Ovary (tissue), 9 donors: ENCODE results near the gene USP53. TPM values are rescaled to one million over a fixed set of nuclear protein-coding genes. Genes with fewer than 3 reads are reported as not detected.

Source experiments
- DNase-seq, 5 donors: peaks; one replicate each; pipeline ENCODE4 v3.0.0-alpha.2; 2019 to 2020
- H3K27ac ChIP-seq, 2 donors: fragments of 200-600 bp; one replicate each; pipeline versions ENCODE4 v1.5.1 to v1.8.0; 2019 to 2022
- H3K27me3 ChIP-seq: fragments of 200-600 bp; one replicate; pipeline ENCODE4 v1.8.0; 2022
- H3K36me3 ChIP-seq: fragments of 200-600 bp; sonication (generic); one replicate; pipeline ENCODE4 v1.5.1; 2019
- H3K4me1 ChIP-seq: one replicate; pipeline ENCODE4 v1.8.1; 2013; ENCODE audit warnings: mild to moderate bottlenecking, moderate library complexity; ENCODE audit not compliant: insufficient read depth
- H3K4me3 ChIP-seq: fragments of 200-600 bp; sonication (generic); one replicate; pipeline ENCODE4 v1.5.1; 2017
- H3K9me3 ChIP-seq, 2 donors: fragments of 200-600 bp in 1 of 2; sonication (generic) in 1 of 2; one replicate each; pipeline versions ENCODE4 v1.5.1 to v1.8.1; 2013 to 2019; ENCODE audit warnings: mild to moderate bottlenecking in 1 of 2, moderate library complexity in 1 of 2
- EP300 ChIP-seq: sonication (generic); formaldehyde crosslinking; IDR thresholded peaks from one replicate; pipeline ENCODE4 v1.6.1; 2017; ENCODE audit warnings: antibody characterized with exemption
- POLR2A ChIP-seq: fragments of 450-650 bp; IDR thresholded peaks from one replicate; pipeline ENCODE4 v1.6.1; 2017; ENCODE audit warnings: antibody characterized with exemption, mild to moderate bottlenecking, moderate library complexity
- WGBS, 3 donors: extraction: QIAGEN DNeasy Blood & Tissue Kit in 1 of 3; methylation state at CpG; one replicate each; pipeline versions ENCODE4 v1.1.5 to v1.1.7; 2013 to 2017; 5-methylcytosine and 5-hydroxymethylcytosine counted together
- intact Hi-C, 4 donors: fragments of 100-400 bp; cut with DNase I; formaldehyde crosslinking; loops; one replicate each; pipeline versions ENCODE4 v1.11.0 to v1.15.1; 2022 to 2023
- polyA plus RNA-seq, 2 donors: library from polyadenylated mRNA; stranded (reverse); fragments of 200-250 nt in 1 of 2; fragments of 350-450 nt in 1 of 2; fragmentation: Illumina TruSeq in 1 of 2; extraction: RNeasy Lipid Tissue Mini Kit (QIAGEN cat#74804) in 1 of 2; gene quantifications; one replicate each; pipeline ENCODE4 v1.2.3, GENCODE V29; 2013 to 2014
- total RNA-seq, 7 donors: library from RNA; depleted of rRNA in 2 of 7; stranded (reverse); fragments of >200 nt in 2 of 7; fragmentation: NEBNext Ultra II Directional in 3 of 7; extraction: Animal tissue kit (Norgen Biotek cat#: 25700) in 3 of 7; gene quantifications; one replicate each; pipeline versions ENCODE4 v1.1.0 to v1.2.4, GENCODE V29; 2016 to 2023
- TF ChIP-seq, protein P1 (sequence below), 3 donors: fragments of 450-650 bp in 2 of 3; fragments of 200-600 bp in 1 of 3; IDR thresholded peaks; one replicate each; pipeline versions ENCODE4 v1.5.1 to v1.8.0; 2016 to 2022; ENCODE audit warnings: antibody characterized with exemption in 3 of 3, mild to moderate bottlenecking in 1 of 3
- donor health status: DM: no; HTN: no; CAD: no; lungs with moderate emphysema.
- donor health status: DM: no; HTN: no; CAD: no.
- donor health status: Bipolar disorder and iron deficiency.
- donor health status: DM: yes; HTN: yes; CAD: no.
- donor health status: DM: no; HTN: no; CAD: no.
- donor health status: DM: yes; HTN: yes; CAD: no.

The USP53 gene
- total and polyA plus RNA-seq, 9 donors: 10.7 to 98.9 (median 20.4) TPM

DNA sequence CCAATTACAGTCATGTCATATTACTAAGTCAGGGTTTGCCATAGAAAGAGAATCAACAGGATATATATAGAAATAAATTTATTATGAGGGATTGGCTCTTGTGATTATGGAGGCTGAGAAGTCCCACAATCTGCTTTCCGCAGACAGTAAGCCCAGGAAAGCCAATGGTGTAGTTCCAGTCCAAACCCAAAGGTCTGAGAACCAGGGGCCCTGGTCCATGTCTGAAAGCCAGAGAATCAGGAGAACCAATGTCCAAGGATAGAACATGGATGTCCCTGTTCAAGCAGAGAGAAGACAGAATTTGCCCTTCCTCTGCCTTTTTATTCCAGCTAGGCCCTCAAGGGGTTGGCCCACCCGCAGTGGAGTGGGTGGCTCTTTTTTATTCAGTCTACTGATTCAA lies 83.8 kb downstream of the USP53 start:
- H3K9me3 ChIP-seq: no peaks in the 10 kb centered on the region
- no peak overlapping the region for H3K4me3 ChIP-seq
- WGBS, 3 donors: 97 to 98% (median 98%) methylated on average over 2 of the region's 2 CpGs
- intact Hi-C loops: loop anchor here in 3 of 4 donors (10.0 kb wide), 2 partner anchors 312 to 562 kb away; no protein-coding TSS in a partner anchor
- DNase-seq: no peak
- TF ChIP-seq, protein P1, sequence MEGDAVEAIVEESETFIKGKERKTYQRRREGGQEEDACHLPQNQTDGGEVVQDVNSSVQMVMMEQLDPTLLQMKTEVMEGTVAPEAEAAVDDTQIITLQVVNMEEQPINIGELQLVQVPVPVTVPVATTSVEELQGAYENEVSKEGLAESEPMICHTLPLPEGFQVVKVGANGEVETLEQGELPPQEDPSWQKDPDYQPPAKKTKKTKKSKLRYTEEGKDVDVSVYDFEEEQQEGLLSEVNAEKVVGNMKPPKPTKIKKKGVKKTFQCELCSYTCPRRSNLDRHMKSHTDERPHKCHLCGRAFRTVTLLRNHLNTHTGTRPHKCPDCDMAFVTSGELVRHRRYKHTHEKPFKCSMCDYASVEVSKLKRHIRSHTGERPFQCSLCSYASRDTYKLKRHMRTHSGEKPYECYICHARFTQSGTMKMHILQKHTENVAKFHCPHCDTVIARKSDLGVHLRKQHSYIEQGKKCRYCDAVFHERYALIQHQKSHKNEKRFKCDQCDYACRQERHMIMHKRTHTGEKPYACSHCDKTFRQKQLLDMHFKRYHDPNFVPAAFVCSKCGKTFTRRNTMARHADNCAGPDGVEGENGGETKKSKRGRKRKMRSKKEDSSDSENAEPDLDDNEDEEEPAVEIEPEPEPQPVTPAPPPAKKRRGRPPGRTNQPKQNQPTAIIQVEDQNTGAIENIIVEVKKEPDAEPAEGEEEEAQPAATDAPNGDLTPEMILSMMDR (IDR thresholded peaks at IDR 0.05): no peak
- TF ChIP-seq POLR2A (no peak), EP300 (no peak)
- H3K4me1 ChIP-seq: peaks cover 6% of the 10 kb centered on the region
- H3K27me3 ChIP-seq: no peaks in the 10 kb centered on the region
- H3K27ac ChIP-seq: no peak overlapping the region
- no peaks in the 10 kb centered on the region for H3K36me3 ChIP-seq

DNA sequence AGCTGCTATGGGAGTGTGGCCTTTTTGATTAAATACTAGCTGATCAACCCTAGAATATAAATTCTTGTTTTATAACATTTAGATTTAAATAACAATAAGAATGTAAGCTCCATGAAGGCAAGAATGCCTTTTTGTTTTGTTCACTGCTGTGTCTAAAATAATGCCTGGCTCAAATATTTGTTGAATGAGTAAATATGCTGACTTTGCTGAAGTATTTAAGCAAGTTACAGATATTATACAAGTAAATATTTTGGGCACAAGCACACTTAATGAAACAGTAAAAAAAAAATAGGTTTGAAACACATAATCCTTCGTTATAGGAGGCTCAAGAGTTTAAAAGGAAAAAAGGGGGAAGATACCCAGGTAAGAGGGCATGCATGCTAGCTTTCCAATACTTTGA lies 85.3 kb downstream of the USP53 start:
- no peak for DNase-seq
- intact Hi-C loops: loop anchor here in 3 of 4 donors (10.0 kb wide), 2 partner anchors 313 to 563 kb away; no protein-coding TSS in a partner anchor
- Histone ChIP-seq H3K36me3 (no peaks in the 10 kb centered on the region), H3K4me3 (no peak overlapping the region), H3K27me3 (no peaks in the 10 kb centered on the region), H3K27ac (no peak overlapping the region), H3K4me1 (peaks cover 6% of the 10 kb centered on the region), H3K9me3 (no peaks in the 10 kb centered on the region)
- WGBS, 3 donors: 83 to 93% (median 87%) methylated on average over 1 of the region's 1 CpG
- TF ChIP-seq POLR2A (no peak), EP300 (no peak)
- TF ChIP-seq, protein P1 (IDR thresholded peaks at IDR 0.05): no peak

DNA sequence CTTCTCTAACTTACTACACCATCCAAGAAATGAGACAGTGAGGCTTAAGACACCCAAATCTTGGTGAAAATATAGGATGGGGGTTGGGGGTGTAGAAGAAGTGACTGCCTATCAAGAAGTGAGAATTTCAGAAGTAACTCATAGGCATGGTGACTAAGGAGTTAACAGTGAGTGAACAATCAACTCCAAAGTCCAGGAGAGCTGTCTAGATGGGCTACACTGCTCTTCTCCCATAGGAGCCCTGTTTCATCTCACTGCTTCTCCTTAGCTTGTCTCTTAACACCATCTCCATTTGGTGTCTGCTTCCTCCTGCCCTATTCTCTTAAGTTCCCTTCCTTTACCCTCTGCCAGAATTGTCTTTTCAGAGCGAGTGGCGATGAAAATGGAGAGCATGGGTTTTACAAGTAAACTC lies 86.8 kb downstream of the USP53 start:
- H3K9me3 ChIP-seq: no peaks in the 10 kb centered on the region
- H3K36me3 ChIP-seq: no peaks in the 10 kb centered on the region
- intact Hi-C loops: loop anchor here in 3 of 4 donors (10.0 kb wide), 2 partner anchors 314 to 564 kb away; no protein-coding TSS in a partner anchor
- H3K4me1 ChIP-seq: peaks cover 6% of the 10 kb centered on the region
- no peak for DNase-seq
- TF ChIP-seq, protein P1 (IDR thresholded peaks at IDR 0.05): no peak
- TF ChIP-seq POLR2A (no peak), EP300 (no peak)
- peak overlapping the region; percentile 47 for H3K4me3 ChIP-seq
- no peaks in the 10 kb centered on the region for H3K27me3 ChIP-seq
- WGBS, 3 donors: 1 to 3% (median 1%) methylated on average over 2 of the region's 2 CpGs
- no peak overlapping the region for H3K27ac ChIP-seq

DNA sequence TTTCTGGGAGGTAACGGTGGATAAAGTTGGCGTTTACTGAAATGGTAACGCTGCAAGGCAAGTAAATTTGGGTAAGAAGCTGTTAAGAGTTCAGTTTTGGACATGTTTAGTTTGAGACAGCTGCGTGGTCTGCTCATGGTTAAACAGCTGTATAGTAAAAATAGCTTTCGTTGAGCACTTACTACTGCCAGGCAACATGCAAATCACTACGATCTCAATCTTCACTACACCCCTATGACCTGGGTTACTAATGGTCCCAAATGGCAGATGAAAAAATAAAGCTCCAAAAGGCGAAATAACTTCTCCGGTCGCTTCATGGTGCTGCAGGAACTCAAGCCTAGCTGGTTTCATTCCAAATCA lies 87.2 kb downstream of the USP53 start:
- DNase-seq: no peak
- Histone ChIP-seq H3K9me3 (no peaks in the 10 kb centered on the region), H3K36me3 (no peaks in the 10 kb centered on the region), H3K27me3 (no peaks in the 10 kb centered on the region), H3K4me1 (peaks cover 6% of the 10 kb centered on the region), H3K4me3 (peak overlapping the region; percentile 47), H3K27ac (peak overlapping the region; percentile 62 to 87)
- intact Hi-C loops: loop anchor here in 3 of 4 donors (10.0 kb wide), 2 partner anchors 315 to 565 kb away; no protein-coding TSS in a partner anchor
- WGBS, 3 donors: 0 to 1% (median 0%) methylated on average over 9 of the region's 9 CpGs
- TF ChIP-seq EP300 (no peak), POLR2A (no peak)
- TF ChIP-seq, protein P1 (IDR thresholded peaks at IDR 0.05): no peak
